NB4 (cell line): Measurements from ENCODE around the gene RBM33.

Experiments
- CTCF ChIP-seq: IDR thresholded peaks from one replicate; pipeline ENCODE4 v1.5.1; 2012; ENCODE audit warnings: low read depth, low read length
- POLR2A ChIP-seq: IDR thresholded peaks from 2 replicates; pipeline ENCODE4 v1.6.1; 2011; ENCODE audit warnings: mild to moderate bottlenecking; ENCODE audit not compliant: insufficient read length; ENCODE audit errors: extremely low read depth
- TF ChIP-seq, protein P1 (sequence below): IDR thresholded peaks from 2 replicates; pipeline ENCODE4 v1.6.1; 2011; ENCODE audit warnings: low read depth, low read length

GRCh38 chr7:155709453-155709852, 65.0 kb downstream of the RBM33 start:
- TF ChIP-seq CTCF (no peak), POLR2A (no peak)
- TF ChIP-seq, protein P1, sequence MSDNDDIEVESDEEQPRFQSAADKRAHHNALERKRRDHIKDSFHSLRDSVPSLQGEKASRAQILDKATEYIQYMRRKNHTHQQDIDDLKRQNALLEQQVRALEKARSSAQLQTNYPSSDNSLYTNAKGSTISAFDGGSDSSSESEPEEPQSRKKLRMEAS = no peak
